Effector memory CD4-positive, alpha-beta T cell (primary cell): ENCODE results near the gene RRP1.

Experiments
- DNase-seq, 3 donors: peaks; one replicate each; pipeline ENCODE4 v3.0.0-alpha.2; 2020
- H3K27ac ChIP-seq: 2 replicates; pipeline ENCODE4 v1.7.0; 2013; ENCODE audit warnings: mild to moderate bottlenecking, low read length, moderate library complexity; ENCODE audit not compliant: insufficient read depth, poor library complexity, severe bottlenecking
- H3K27me3 ChIP-seq: replicated peaks from 2 replicates; pipeline ENCODE4 v1.7.0; 2013; ENCODE audit warnings: mild to moderate bottlenecking, low read length; ENCODE audit not compliant: insufficient read depth, control insufficient read depth, poor library complexity, severe bottlenecking
- H3K36me3 ChIP-seq: 2 replicates; pipeline ENCODE4 v1.7.0; 2013; ENCODE audit warnings: mild to moderate bottlenecking, low read length, moderate library complexity; ENCODE audit not compliant: control insufficient read depth, insufficient read depth
- H3K4me1 ChIP-seq: 2 replicates; pipeline ENCODE4 v1.7.0; 2013; ENCODE audit warnings: low read length, mild to moderate bottlenecking; ENCODE audit not compliant: control insufficient read depth, insufficient read depth, poor library complexity, severe bottlenecking
- H3K4me3 ChIP-seq: 2 replicates; pipeline ENCODE4 v1.7.0; 2013; ENCODE audit warnings: low read length, low read depth, mild to moderate bottlenecking; ENCODE audit not compliant: insufficient read depth, poor library complexity, severe bottlenecking
- H3K9me3 ChIP-seq: 2 replicates; pipeline ENCODE4 v1.7.0; 2013; ENCODE audit warnings: mild to moderate bottlenecking, low read length, moderate library complexity; ENCODE audit not compliant: control insufficient read depth

Gene RRP1

GRCh38 chr21:43775795-43776430, 13.5 kb upstream of the RRP1 start, which contains the start of gene CSTB:
TSS of gene CSTB (minus strand) at chr21:43776308. CDS start at chr21:43776269, 39 bp downstream.
- H3K36me3 ChIP-seq, result peaks cover 16% of the 10 kb centered on the region
- H3K9me3 ChIP-seq, result no peaks in the 10 kb centered on the region
- H3K4me3 ChIP-seq, result peak within 1 kb of the TSS; percentile 94
- no peaks in the 10 kb centered on the region for H3K27me3 ChIP-seq
- peak within 1 kb of the TSS; percentile 70 for H3K27ac ChIP-seq
- H3K4me1 ChIP-seq, result peaks cover 18% of the 10 kb centered on the region
- DNase-seq, result peak; percentile 64 to 84 (median 80)

GRCh38 chr21:43777953-43778352, 11.4 kb upstream of the RRP1 start:
- DNase-seq, result no peak
- H3K27ac ChIP-seq, result no peak overlapping the region
- H3K36me3 ChIP-seq, result peaks cover 15% of the 10 kb centered on the region
- H3K4me3 ChIP-seq, result no peak overlapping the region
- H3K27me3 ChIP-seq, result no peaks in the 10 kb centered on the region
- H3K4me1 ChIP-seq, result peaks cover 18% of the 10 kb centered on the region
- no peaks in the 10 kb centered on the region for H3K9me3 ChIP-seq

GRCh38 chr21:43778469-43779335, 10.7 kb upstream of the RRP1 start:
- Histone ChIP-seq H3K27ac (no peak overlapping the region), H3K27me3 (no peaks in the 10 kb centered on the region), H3K36me3 (peaks cover 7% of the 10 kb centered on the region), H3K4me3 (no peak overlapping the region), H3K9me3 (no peaks in the 10 kb centered on the region), H3K4me1 (peaks cover 18% of the 10 kb centered on the region)
- no peak for DNase-seq

- peaks cover 16% of the 10 kb centered on the region for H3K4me1 ChIP-seq
- H3K4me3 ChIP-seq, result no peak overlapping the region
- DNase-seq, result no peak
- no peaks in the 10 kb centered on the region for H3K27me3 ChIP-seq
- no peaks in the 10 kb centered on the region for H3K36me3 ChIP-seq
- no peaks in the 10 kb centered on the region for H3K9me3 ChIP-seq
- no peak overlapping the region for H3K27ac ChIP-seq
These were observed 9.7 kb upstream of the RRP1 start for GRCh38 chr21:43779660-43780059.

- Histone ChIP-seq H3K9me3 (no peaks in the 10 kb centered on the region), H3K27ac (no peak overlapping the region), H3K27me3 (no peaks in the 10 kb centered on the region), H3K36me3 (no peaks in the 10 kb centered on the region), H3K4me3 (no peak overlapping the region), H3K4me1 (peaks cover 7% of the 10 kb centered on the region)
- DNase-seq, result no peak
These were observed 7.5 kb upstream of the RRP1 start for GRCh38 chr21:43781846-43782245.

DNA sequence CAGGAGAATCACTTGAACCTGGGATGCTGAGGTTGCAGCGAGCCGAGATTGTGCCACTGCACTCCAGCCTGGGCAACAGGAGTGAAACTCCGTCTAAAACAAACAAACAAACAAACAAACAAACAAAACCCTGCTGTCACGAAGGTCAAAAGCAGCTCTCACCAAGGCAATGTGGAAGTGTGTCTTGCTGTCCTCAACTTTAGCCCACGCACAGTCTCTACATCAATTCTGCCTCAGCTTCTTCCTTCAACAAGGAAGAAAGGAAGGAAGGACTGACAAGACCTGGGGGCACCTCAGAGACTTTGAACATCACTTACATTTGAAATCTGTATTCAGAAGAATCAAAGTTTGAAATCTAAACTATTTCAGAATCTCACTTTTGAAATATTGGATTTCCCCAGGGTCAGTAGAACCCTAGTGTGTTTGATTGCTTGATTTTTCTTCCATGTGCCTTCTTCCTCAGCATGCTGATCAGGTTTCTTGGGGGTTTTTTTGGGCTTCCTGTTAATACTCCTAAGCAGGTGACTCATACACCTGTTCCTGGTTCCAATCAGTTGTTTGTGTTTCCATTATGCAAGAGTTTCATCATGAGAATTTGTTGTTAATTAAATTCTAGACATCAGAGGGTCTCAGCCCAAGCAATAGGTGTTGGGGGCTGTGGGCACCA, 6.8 kb upstream of the RRP1 start:
- DNase-seq, result no peak
- no peak overlapping the region for H3K27ac ChIP-seq
- H3K4me3 ChIP-seq, result no peak overlapping the region

DNA sequence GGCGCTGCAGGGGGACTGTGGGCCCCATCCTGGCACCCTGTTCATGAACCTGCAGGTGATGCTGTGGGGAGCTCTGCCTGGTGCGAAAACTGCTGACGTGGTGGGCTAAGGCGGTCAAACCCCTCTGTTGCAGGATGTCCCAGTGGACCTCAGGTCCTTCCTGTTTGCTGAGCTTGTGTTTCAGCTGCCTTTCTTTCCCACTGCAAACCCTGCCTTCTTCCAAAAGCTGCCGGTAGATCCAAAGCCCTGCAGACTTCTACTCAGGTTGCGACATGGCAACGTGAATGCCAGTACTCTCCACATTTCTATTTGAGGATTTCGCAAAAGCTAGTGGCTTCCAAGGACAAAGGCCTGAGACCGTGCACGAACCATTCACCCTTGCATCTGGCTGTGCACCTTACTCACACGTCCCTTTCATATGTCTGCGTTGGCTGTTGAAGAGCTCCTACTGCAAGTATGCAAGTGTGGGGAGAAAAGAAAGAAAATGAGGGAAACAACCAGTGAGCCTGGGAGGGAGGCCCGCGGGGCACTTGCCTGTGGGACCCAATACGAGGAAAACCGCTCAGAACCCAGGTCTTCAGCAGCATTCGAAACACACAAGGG, 6.2 kb upstream of the RRP1 start:
- Histone ChIP-seq H3K9me3 (no peaks in the 10 kb centered on the region), H3K4me3 (no peak overlapping the region), H3K27ac (no peak overlapping the region), H3K27me3 (no peaks in the 10 kb centered on the region), H3K36me3 (no peaks in the 10 kb centered on the region), H3K4me1 (peaks cover 7% of the 10 kb centered on the region)
- DNase-seq, result no peak

More for the DNA sequence above, 6.8 kb upstream of the RRP1 start:
- no peaks in the 10 kb centered on the region for H3K9me3 ChIP-seq
- peaks cover 7% of the 10 kb centered on the region for H3K4me1 ChIP-seq
- H3K27me3 ChIP-seq, result no peaks in the 10 kb centered on the region
- H3K36me3 ChIP-seq, result no peaks in the 10 kb centered on the region

DNA sequence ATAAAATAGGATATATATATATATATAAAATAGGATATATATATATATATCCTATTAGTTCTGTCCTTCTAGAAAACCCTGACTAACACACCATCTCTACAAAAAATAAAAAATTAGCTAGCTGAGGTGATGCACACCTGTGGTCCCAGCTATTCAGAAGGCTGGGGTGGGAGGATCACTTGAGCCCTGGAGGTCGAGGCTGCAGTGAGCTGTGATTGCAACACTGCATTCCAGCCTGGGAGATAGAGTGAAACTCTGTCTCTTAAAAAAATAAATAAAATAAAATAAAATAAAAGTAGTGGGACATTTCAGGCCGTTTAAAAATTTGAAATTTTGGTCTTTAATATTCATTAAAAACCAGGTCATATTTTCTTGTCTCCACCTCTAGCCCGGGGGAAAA, 4.2 kb upstream of the RRP1 start:
- no peak overlapping the region for H3K27ac ChIP-seq
- H3K27me3 ChIP-seq, result no peaks in the 10 kb centered on the region
- no peaks in the 10 kb centered on the region for H3K9me3 ChIP-seq
- no peak for DNase-seq
- no peak overlapping the region for H3K4me3 ChIP-seq
- H3K4me1 ChIP-seq, result peaks cover 2% of the 10 kb centered on the region
- no peaks in the 10 kb centered on the region for H3K36me3 ChIP-seq

- H3K27ac ChIP-seq, result no peak overlapping the region
- no peak overlapping the region for H3K4me3 ChIP-seq
- peaks cover 9% of the 10 kb centered on the region for H3K4me1 ChIP-seq
- H3K9me3 ChIP-seq, result no peaks in the 10 kb centered on the region
- H3K27me3 ChIP-seq, result no peaks in the 10 kb centered on the region
- no peaks in the 10 kb centered on the region for H3K36me3 ChIP-seq
- no peak for DNase-seq
These were observed 3.0 kb upstream of the RRP1 start for GRCh38 chr21:43786300-43786806.
